Liver (tissue), 9 donors: ENCODE data around the gene FOXB2. TPM values are rescaled to one million over a fixed set of nuclear protein-coding genes. Genes with fewer than 3 reads are reported as not detected.

Source experiments
- DNase-seq: peaks from one replicate; pipeline ENCODE4 v3.0.0-alpha.2; 2017; ENCODE audit warnings: low spot score
- H3K27ac ChIP-seq, 2 donors: one replicate each; pipeline ENCODE4 v1.7.0; 2013; ENCODE audit warnings: inconsistent platforms in 2 of 2, low read length in 2 of 2, control low read depth in 1 of 2, low read depth in 1 of 2, mild to moderate bottlenecking in 1 of 2
- H3K27me3 ChIP-seq, 4 donors: one replicate each; pipeline versions ENCODE4 v1.6.1 to v1.7.0; 2013; ENCODE audit warnings: low read length in 3 of 4, inconsistent platforms in 1 of 4, mild to moderate bottlenecking in 1 of 4, moderate library complexity in 1 of 4; ENCODE audit not compliant: control insufficient read depth in 4 of 4, insufficient read depth in 4 of 4
- H3K36me3 ChIP-seq, 4 donors: one replicate each; pipeline versions ENCODE4 v1.6.1 to v1.7.0; 2013; ENCODE audit warnings: low read length in 3 of 4, mild to moderate bottlenecking in 3 of 4, low read depth in 1 of 4, moderate library complexity in 1 of 4; ENCODE audit not compliant: control insufficient read depth in 4 of 4, insufficient read depth in 3 of 4
- H3K4me1 ChIP-seq, 4 donors: one replicate each; pipeline versions ENCODE4 v1.6.1 to v1.7.0; 2013; ENCODE audit warnings: low read length in 3 of 4, mild to moderate bottlenecking in 3 of 4, moderate library complexity in 1 of 4; ENCODE audit not compliant: control insufficient read depth in 4 of 4, insufficient read depth in 4 of 4
- H3K4me3 ChIP-seq, 3 donors: one replicate each; pipeline versions ENCODE4 v1.6.1 to v1.7.0; 2013; ENCODE audit warnings: low read length in 3 of 3, control low read depth in 1 of 3, low read depth in 1 of 3, mild to moderate bottlenecking in 1 of 3
- H3K9ac ChIP-seq, 2 donors: one replicate each; pipeline ENCODE4 v1.7.0; 2013; ENCODE audit warnings: low read length in 2 of 2, mild to moderate bottlenecking in 2 of 2, moderate library complexity in 2 of 2, control low read depth in 1 of 2, low read depth in 1 of 2
- H3K9me3 ChIP-seq, 4 donors: one replicate each; pipeline versions ENCODE4 v1.6.1 to v1.7.0; 2013; ENCODE audit warnings: low read length in 3 of 4; ENCODE audit not compliant: control insufficient read depth in 4 of 4
- CTCF ChIP-seq: fragments of 150-350 bp; IDR thresholded peaks from 2 replicates; pipeline ENCODE4 v1.5.1; 2017; ENCODE audit warnings: improper control_type of control experiment, low read depth, low read length; ENCODE audit not compliant: missing input control
- FOXA1 ChIP-seq: IDR thresholded peaks from 2 replicates; pipeline ENCODE4 v1.6.1; 2016; ENCODE audit warnings: antibody characterized with exemption
- FOXA2 ChIP-seq: IDR thresholded peaks from 2 replicates; pipeline ENCODE4 v1.6.1; 2016; ENCODE audit warnings: antibody characterized with exemption
- GABPA ChIP-seq, 2 donors: IDR thresholded peaks in 1 of 2; conservative IDR thresholded peaks in 1 of 2; 2 replicates each; pipeline ENCODE4 v1.6.1; 2016; ENCODE audit warnings: antibody characterized with exemption in 2 of 2, mild to moderate bottlenecking in 1 of 2, moderate library complexity in 1 of 2
- HNF4A ChIP-seq, 2 donors: conservative IDR thresholded peaks; 2 replicates each; pipeline ENCODE4 v1.6.1; 2016; ENCODE audit warnings: antibody characterized with exemption in 2 of 2, mild to moderate bottlenecking in 2 of 2
- HNF4G ChIP-seq: IDR thresholded peaks from 2 replicates; pipeline ENCODE4 v1.6.1; 2016; ENCODE audit warnings: antibody characterized with exemption
- MAX ChIP-seq: IDR thresholded peaks from 2 replicates; pipeline ENCODE4 v1.6.1; 2016; ENCODE audit warnings: antibody characterized with exemption
- RAD21 ChIP-seq, 2 donors: IDR thresholded peaks; 2 replicates each; pipeline ENCODE4 v1.6.1; 2016; ENCODE audit warnings: antibody characterized with exemption in 2 of 2, mild to moderate bottlenecking in 2 of 2
- REST ChIP-seq: IDR thresholded peaks from 2 replicates; pipeline ENCODE4 v1.6.1; 2016; ENCODE audit warnings: antibody characterized with exemption, mild to moderate bottlenecking
- TAF1 ChIP-seq: conservative IDR thresholded peaks from 2 replicates; pipeline ENCODE4 v1.6.1; 2016; ENCODE audit warnings: antibody characterized with exemption, mild to moderate bottlenecking
- YY1 ChIP-seq: IDR thresholded peaks from 2 replicates; pipeline ENCODE4 v1.6.1; 2016; ENCODE audit warnings: antibody characterized with exemption, mild to moderate bottlenecking
- WGBS: extraction: QIAGEN DNeasy Blood & Tissue Kit; methylation state at CpG from one replicate; pipeline ENCODE4 v1.1.7; 2013; 5-methylcytosine and 5-hydroxymethylcytosine counted together
- polyA plus RNA-seq, 2 donors: library from polyadenylated mRNA; stranded (reverse) in 1 of 2; unstranded in 1 of 2; fragments of 200-250 nt in 1 of 2; fragments of >200 nt in 1 of 2; fragmentation: Nextera tagmentation in 1 of 2; extraction: Ambion mirVana in 1 of 2; gene quantifications; one replicate each; pipeline versions ENCODE4 v1.2.1 to v1.2.3, GENCODE V29; 2013 to 2015
- total RNA-seq, 2 donors: library from RNA; depleted of rRNA; stranded (reverse); fragments of >200 nt; gene quantifications; one replicate each; pipeline ENCODE4 v1.2.3, GENCODE V29; 2014
- donor health status: healthy.
- donor health status: healthy.
- donor health status: healthy.
- donor health status: healthy.
- donor health status: healthy.

FOXB2 gene
- total and polyA plus RNA-seq, 4 donors: not detected

GRCh38 chr9:76985581-76985980 lies 33.9 kb upstream of the FOXB2 start:
- Histone ChIP-seq H3K9me3 (no peaks in the 10 kb centered on the region), H3K9ac (no peak overlapping the region), H3K4me1 (no peaks in the 10 kb centered on the region), H3K27me3 (peaks cover 0 to 8% (median 0%) of the 10 kb centered on the region in 4 donors), H3K36me3 (no peaks in the 10 kb centered on the region), H3K4me3 (no peak overlapping the region), H3K27ac (no peak overlapping the region)
- 78% methylated on average over 5 of the region's 5 CpGs for WGBS
- no peak for DNase-seq
- TF ChIP-seq YY1 (no peak), HNF4A (conservative IDR thresholded peaks at IDR 0.05) (no peak), GABPA (IDR thresholded peaks at IDR 0.05 in 1 of 2, conservative IDR thresholded peaks at IDR 0.05 in 1 of 2) (no peak), HNF4G (no peak), TAF1 (no peak), RAD21 (IDR thresholded peaks at IDR 0.05) (no peak), REST (no peak), FOXA2 (no peak)

GRCh38 chr9:76987594-76988200 lies 31.8 kb upstream of the FOXB2 start:
- DNase-seq: no peak
- Histone ChIP-seq H3K9ac (no peak overlapping the region), H3K27ac (no peak overlapping the region), H3K4me1 (no peaks in the 10 kb centered on the region), H3K9me3 (no peaks in the 10 kb centered on the region), H3K27me3 (peaks cover 0 to 5% (median 0%) of the 10 kb centered on the region in 4 donors), H3K4me3 (no peak overlapping the region), H3K36me3 (no peaks in the 10 kb centered on the region)
- WGBS: 50% methylated on average over 3 of the region's 3 CpGs
- TF ChIP-seq TAF1: no peak
- TF ChIP-seq CTCF: peak; percentile 39
- TF ChIP-seq RAD21 (IDR thresholded peaks at IDR 0.05): peak; percentile 62 to 69

- no peak for DNase-seq
- no peak overlapping the region for H3K27ac ChIP-seq
- H3K27me3 ChIP-seq: peaks cover 0 to 5% (median 0%) of the 10 kb centered on the region in 4 donors
- no peak for TF ChIP-seq FOXA1
- no peak for TF ChIP-seq HNF4G
- no peak for TF ChIP-seq CTCF
- no peak for TF ChIP-seq HNF4A (conservative IDR thresholded peaks at IDR 0.05)
- TF ChIP-seq TAF1: no peak
- TF ChIP-seq MAX: no peak
- H3K4me1 ChIP-seq: no peaks in the 10 kb centered on the region
- no peaks in the 10 kb centered on the region for H3K36me3 ChIP-seq
- WGBS: 43% methylated on average over 2 of the region's 2 CpGs
- H3K9me3 ChIP-seq: no peaks in the 10 kb centered on the region
- H3K4me3 ChIP-seq: no peak overlapping the region
- H3K9ac ChIP-seq: no peak overlapping the region
These were observed 30.5 kb upstream of the FOXB2 start for GRCh38 chr9:76988941-76989340.
